ENCODE data around the gene KLKB1. TPM values are rescaled to one million over a fixed set of nuclear protein-coding genes. Genes with fewer than 3 reads are reported as not detected.
A peak's percentile ranks its signal among the peaks of the same experiment; 100 is the strongest.

Gene KLKB1
- total and polyA plus RNA-seq, 7 donors = 0.36 to 3.9 (median 0.66) TPM

GRCh38 chr4:186191200-186192065, 35.9 kb upstream of the KLKB1 start, which contains the start of gene CYP4V2:
TSS of gene CYP4V2 (plus strand) at chr4:186191567. CDS start at chr4:186191824, 257 bp downstream.
- Histone ChIP-seq H3K36me3 (peaks cover 0 to 13% (median 2%) of the 10 kb centered on the region in 4 donors), H3K9me3 (no peaks in the 10 kb centered on the region), H3K4me3 (peak within 1 kb of the TSS; percentile 79 to 89 (median 82)), H3K27ac (peak within 1 kb of the TSS; percentile 93 to 99 (median 98)), H3K27me3 (no peaks in the 10 kb centered on the region), H3K4me1 (peaks cover 0 to 40% (median 31%) of the 10 kb centered on the region in 4 donors)
- intact Hi-C loops (cut with DNase I) = loop anchor here (2.0 to 10.0 kb wide), 4 partner anchors 47 to 989 kb away; partner anchors contain the start of genes CFAP97, FAT1 and TLR3
- peak; percentile 91 for DNase-seq
- peak; percentile 46 to 67 for TF ChIP-seq POLR2A (IDR thresholded peaks at IDR 0.05)
- peak; percentile 54 to 91 (median 71) for TF ChIP-seq POLR2AphosphoS5 (IDR thresholded peaks at IDR 0.05)
- TF ChIP-seq CTCF (IDR thresholded peaks at IDR 0.05) = peak in 1 of 4 experiments; percentile 6
- TF ChIP-seq EP300 (IDR thresholded peaks at IDR 0.05) = peak in 1 of 4 donors; percentile 4
- 0% methylated on average over 107 of the region's 107 CpGs for WGBS, 2 donors

- peak; percentile 81 for DNase-seq
- TF ChIP-seq POLR2AphosphoS5 (IDR thresholded peaks at IDR 0.05) (peak; percentile 21 to 74 (median 46)), POLR2A (IDR thresholded peaks at IDR 0.05) (peak; percentile 14 to 17), CTCF (IDR thresholded peaks at IDR 0.05) (no peak), EP300 (IDR thresholded peaks at IDR 0.05) (no peak)
- H3K4me1 ChIP-seq = peaks cover 0 to 40% (median 31%) of the 10 kb centered on the region in 4 donors
- H3K9me3 ChIP-seq = no peaks in the 10 kb centered on the region
- WGBS, 2 donors = 1% methylated on average over 22 of the region's 22 CpGs
- peak overlapping the region; percentile 93 to 99 (median 98) for H3K27ac ChIP-seq
- H3K27me3 ChIP-seq = no peaks in the 10 kb centered on the region
- intact Hi-C loops (cut with DNase I) = loop anchor here (5.0 to 10.0 kb wide), 2 partner anchors 533 to 990 kb away; partner anchors contain the start of genes CFAP97 and FAT1
- peaks cover 0 to 19% (median 2%) of the 10 kb centered on the region in 4 donors for H3K36me3 ChIP-seq
- peak overlapping the region; percentile 79 to 89 (median 82) for H3K4me3 ChIP-seq
These were observed 35.2 kb upstream of the KLKB1 start for GRCh38 chr4:186192066-186192612.

GRCh38 chr4:186193851-186194250, 33.5 kb upstream of the KLKB1 start:
- TF ChIP-seq POLR2AphosphoS5 (IDR thresholded peaks at IDR 0.05) = no peak
- TF ChIP-seq CTCF (IDR thresholded peaks at IDR 0.05) = no peak
- no peak for TF ChIP-seq POLR2A (IDR thresholded peaks at IDR 0.05)
- no peak for TF ChIP-seq EP300 (IDR thresholded peaks at IDR 0.05)
- WGBS, 2 donors = 95 to 96% methylated on average over 5 of the region's 5 CpGs
- Histone ChIP-seq H3K9me3 (no peaks in the 10 kb centered on the region), H3K4me3 (no peak overlapping the region), H3K4me1 (peaks cover 0 to 40% (median 31%) of the 10 kb centered on the region in 4 donors), H3K27ac (peak overlapping the region in 3 of 4 donors; percentile 18 to 99 (median 98)), H3K27me3 (no peaks in the 10 kb centered on the region), H3K36me3 (peaks cover 0 to 31% (median 5%) of the 10 kb centered on the region in 4 donors)
- intact Hi-C loops (cut with DNase I) = loop anchor here (5.0 to 10.0 kb wide), 2 partner anchors 531 to 992 kb away; partner anchors contain the start of genes CFAP97 and FAT1
- DNase-seq = no peak

GRCh38 chr4:186196063-186196462, 31.2 kb upstream of the KLKB1 start:
- no peak overlapping the region for H3K27ac ChIP-seq
- intact Hi-C loops (cut with DNase I) = loop anchor here (10.0 kb wide), 1 partner anchor 529 kb away; the partner anchor contains the start of gene FAT1
- H3K4me3 ChIP-seq = no peak overlapping the region
- DNase-seq = no peak
- no peaks in the 10 kb centered on the region for H3K9me3 ChIP-seq
- no peaks in the 10 kb centered on the region for H3K27me3 ChIP-seq
- peaks cover 0 to 31% (median 5%) of the 10 kb centered on the region in 4 donors for H3K36me3 ChIP-seq
- TF ChIP-seq EP300 (IDR thresholded peaks at IDR 0.05) (no peak), CTCF (IDR thresholded peaks at IDR 0.05) (no peak), POLR2AphosphoS5 (IDR thresholded peaks at IDR 0.05) (no peak), POLR2A (IDR thresholded peaks at IDR 0.05) (no peak)
- H3K4me1 ChIP-seq = peaks cover 0 to 22% (median 17%) of the 10 kb centered on the region in 4 donors
- WGBS, 2 donors = 93 to 95% methylated on average over 6 of the region's 6 CpGs
